ENCODE measurements around the gene SIK2.
"Not testable (repeated sequence)": the region's sequence is repeated elsewhere in the genome, so short reads cannot be mapped to it uniquely, and the experiment has no call there.

SIK2 gene

DNA sequence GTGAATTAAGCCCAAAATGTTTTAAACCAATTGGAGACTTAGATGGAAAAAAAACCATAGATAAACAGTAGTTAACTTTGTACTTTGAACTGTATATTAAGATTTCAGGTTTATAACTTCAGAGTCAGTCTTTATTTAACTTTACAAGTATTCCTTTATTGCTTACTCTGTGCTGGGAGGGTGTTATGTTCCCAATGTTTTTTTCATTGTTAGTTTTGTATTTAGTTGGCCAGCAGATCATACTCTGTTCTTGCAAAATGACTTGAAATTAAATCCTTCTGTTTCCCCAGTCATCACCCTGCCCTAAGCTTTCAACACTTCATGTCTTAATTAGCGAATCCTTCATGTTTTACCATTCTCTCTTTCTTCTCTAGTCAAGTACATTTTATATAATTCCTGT, 25.3 kb downstream of the SIK2 start:
- DNase-seq (ENCODE audit: low spot score), result no peak

DNA sequence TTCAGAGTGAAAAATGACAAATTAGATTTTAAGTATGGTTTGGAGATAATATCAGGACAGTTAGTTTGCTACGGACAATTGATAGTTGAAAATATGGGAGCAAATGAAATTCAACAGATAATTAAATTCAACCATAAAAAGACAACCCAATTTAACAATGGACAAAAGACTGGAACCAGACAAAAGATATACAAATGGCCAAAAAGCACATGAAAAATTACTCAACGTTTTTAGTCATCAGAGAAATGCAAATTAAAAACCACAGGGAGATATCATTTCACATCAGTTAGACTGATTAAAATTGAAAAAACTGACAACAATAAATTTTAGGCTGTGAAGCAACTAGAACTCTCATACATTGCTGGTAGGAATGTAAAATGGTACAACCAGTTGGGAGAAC, 27.2 kb downstream of the SIK2 start:
- no peak for DNase-seq (ENCODE audit: low spot score)

DNA sequence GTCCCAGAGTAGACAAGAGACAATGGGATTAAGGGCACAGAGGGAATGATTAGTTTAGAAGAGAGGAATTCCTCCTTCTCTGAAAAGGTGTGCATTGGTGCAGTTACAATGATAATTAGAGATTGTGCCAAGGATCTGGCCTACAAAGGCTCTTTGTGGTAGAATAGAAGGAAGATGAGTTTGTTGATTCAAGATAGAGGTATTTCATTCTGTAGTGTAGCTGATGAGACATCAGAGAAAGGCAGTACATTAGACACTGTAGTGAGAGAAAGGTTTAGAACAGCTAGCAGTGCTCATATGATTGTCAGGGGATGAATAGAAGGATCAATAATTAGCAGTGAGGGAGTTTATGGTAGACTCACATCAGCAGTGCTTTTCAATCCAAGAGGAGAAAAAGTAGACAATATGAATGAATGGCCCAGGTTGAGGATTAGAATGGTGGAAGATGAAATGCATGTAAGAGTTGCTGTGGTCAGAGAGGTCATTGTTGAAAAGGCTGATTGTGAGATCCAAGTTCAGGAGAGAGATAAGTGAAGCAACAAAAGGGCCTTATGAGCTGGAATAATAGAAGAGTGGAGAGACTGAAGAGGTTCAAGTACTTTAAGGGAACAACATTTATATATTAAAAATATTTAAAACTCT, 28.9 kb downstream of the SIK2 start:
- DNase-seq (ENCODE audit: low spot score), result no peak

DNA sequence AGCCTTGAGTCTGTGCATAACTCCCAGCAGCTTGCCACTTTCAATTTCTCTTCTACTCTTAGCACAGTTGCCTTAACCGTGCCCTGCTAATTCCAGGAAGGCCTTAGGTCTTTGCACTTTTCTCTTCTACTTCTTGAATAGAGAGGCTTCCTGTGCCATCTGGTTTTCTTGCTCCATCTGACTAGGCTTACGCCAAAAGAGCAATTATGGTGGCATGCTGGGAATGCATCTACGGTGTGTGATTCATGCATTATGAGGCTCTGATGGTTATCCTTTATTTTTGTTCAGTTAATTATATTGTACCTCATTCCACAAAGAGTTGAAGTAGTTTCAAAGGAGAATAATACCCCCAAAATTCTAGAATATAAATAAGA, 29.4 kb downstream of the SIK2 start:
- DNase-seq (ENCODE audit: low spot score), result no peak

DNA sequence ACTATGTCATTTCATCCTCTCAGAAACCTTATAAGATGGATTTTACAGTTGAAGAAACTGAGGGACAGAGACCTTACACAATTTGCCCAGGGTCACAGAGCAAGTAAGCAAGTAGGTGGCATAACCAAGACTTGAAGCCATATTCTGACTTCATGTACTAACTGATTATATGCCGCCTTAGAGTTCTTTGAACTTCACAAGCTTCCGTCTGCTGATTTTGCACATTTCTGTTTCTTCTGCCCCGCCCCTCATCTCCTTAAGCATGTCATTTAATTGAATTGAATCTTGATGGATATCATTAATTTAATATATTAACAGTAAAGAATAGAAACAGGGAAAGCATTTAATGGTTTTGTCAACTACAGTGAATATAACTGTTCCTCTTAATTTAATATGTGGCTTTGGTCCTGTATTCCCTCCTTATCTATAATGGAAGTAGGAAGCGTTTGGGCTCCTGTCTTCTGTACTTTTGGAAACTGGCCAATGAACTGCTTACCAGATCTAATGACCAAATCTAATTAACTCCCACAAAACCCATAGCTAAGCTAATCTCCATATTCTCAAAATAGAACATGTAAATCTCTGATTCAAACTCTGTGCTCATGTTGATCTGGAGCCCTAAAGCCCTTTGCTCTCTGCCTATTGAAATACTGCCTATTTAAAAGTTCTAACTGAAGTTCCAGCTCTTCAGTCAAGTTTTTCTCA, 30.4 kb downstream of the SIK2 start:
- DNase-seq (ENCODE audit: low spot score), result no peak

DNA sequence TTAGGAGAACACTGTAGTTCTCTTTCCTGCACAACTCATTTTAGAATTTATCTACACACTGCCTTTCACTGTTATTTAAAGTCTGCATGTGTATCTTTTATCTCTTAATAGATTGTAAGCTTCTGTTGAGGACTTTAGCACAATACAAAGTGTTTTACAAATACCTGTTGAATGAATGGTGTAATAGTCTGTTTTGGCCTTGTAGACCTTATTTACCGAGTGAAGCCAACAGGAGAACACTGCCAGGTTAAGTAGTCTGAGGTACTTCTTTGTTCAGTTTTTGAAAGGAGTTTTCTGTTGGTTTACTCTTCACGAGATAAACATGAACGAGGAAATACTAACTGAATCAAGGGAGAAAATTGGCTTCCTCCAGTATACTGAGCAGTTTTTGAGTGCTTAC, 31.0 kb downstream of the SIK2 start:
- no peak for DNase-seq (ENCODE audit: low spot score)

GRCh38 chr11:111633756-111634362, 31.6 kb downstream of the SIK2 start:
- DNase-seq (ENCODE audit: low spot score), result no peak

DNA sequence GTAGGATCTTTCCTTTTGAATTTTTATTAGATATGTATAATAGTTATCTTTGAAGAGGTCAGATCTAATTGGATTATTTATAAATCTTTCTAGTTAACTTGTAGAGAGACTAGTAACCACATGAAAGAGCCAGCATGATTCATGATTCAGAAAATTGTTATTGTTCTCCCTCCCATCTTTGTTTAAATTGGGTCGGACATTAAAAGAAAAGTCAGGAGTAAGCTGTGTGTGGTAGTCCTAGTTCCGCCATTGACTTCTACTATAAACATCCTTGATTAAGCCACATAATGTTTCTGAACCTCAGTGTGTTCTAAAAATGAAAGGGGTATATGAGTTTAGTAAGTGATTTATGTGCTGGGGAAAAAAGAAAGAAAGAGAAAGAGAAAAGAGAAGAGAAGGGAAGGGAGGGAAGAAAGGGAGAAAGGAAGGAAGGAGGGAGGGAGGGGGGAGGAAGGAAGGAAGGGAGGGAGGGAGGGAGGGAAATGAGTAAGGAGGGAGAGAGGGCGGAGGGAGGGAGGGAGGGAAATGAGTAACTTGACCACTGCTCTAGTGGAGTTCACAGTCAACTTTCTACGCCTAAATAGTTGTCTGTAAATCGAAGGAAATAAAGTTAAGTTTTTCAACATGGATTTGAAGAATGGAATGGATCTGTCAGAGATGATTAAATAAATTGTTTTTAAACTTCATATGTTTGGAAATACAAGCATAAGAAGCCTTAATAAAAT, 32.9 kb downstream of the SIK2 start:
- DNase-seq (ENCODE audit: low spot score), result no peak

GRCh38 chr11:111635706-111636045, 33.4 kb downstream of the SIK2 start:
- DNase-seq (ENCODE audit: low spot score), result peak; percentile 89

DNA sequence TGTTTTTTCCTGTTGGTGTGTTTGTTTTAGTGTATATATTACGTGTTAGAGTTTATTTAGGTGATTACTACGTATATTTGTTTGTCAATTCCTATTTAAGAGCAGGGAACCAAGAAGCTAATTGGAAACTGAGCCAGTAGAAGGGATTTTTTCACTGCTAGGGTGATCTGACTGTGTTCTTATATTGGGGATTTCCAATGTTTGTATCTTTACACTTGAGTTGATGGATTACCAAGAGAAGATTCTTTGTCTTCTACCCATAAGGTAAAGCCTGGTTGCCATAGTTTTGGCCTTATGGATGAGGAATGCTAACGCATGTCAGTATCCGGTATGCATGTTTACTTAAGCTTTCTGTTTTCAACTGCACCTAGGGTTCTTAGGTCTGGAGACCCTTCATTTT, 35.6 kb downstream of the SIK2 start:
- DNase-seq (ENCODE audit: low spot score), result no peak

GRCh38 chr11:111639226-111639925, 37.1 kb downstream of the SIK2 start:
- DNase-seq (ENCODE audit: low spot score), result no peak

DNA sequence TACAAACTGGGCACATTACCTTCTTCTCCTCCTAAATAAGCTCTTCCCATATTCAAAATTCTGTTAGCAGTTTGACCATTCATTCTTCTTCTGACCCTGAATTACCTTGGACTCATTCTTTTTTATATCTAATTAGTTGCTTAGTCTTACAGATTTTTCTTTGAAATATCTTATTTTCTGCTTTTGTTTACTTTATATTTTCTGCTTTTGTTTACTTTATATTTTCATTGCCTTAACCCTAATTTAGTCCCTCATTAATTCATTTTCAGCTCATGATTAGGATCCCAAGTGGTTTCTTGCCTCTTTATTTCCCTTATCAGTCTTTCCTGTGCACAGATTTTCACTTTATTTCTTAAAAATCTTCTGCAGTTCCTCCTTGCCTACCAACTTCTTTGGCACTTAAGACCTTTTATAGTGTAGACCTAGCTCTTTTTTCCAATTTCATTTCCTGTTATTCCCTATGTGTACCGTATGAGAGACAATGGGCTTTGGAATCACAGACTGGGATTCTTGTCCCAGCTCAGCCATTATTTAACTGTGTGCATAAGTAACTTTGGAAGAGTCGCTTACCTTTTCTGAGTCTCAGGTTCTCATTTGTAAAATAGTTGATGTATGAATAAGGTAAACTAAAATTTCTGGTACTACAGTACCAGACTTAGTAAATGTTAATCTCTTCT, 39.2 kb downstream of the SIK2 start:
- no peak for DNase-seq (ENCODE audit: low spot score)

DNA sequence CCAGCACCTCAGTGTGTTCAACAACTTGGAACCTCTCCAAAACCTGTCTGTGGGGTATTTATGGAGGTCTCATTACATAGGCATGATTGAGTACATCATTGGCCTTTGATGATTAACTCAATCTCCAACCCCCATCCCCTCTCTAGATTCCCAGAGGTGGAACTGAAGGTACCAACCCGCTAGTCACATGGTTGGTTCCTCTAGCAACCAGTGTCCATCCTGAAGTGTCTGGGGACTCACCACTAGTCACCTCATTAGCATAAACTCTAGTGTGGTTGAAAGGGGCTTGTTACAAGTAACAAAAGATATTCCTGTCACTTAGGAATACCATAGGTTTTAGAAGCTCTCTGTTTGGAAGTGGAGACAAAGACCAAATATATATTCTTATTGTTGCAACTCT, 40.3 kb downstream of the SIK2 start:
- DNase-seq (ENCODE audit: low spot score), result no peak

DNA sequence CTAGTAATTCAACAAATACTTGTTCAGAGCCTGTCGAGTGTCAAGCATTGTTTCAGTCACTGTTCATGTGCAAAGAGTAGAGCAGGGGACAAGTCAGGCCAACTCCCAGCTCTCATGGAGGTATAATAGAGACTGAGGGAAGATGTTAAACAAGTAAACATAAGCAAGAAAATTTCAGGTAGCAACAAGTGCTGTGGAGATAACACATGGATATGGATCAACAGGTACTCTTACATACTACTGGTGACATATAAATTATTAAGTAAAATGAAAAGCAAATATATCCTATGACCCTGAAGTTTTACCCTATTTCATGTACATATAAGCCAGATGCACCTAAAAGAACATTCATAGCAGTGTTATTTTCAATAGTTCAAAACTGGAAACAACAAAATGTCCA, 42.7 kb downstream of the SIK2 start:
- DNase-seq (ENCODE audit: low spot score), result no peak

DNA sequence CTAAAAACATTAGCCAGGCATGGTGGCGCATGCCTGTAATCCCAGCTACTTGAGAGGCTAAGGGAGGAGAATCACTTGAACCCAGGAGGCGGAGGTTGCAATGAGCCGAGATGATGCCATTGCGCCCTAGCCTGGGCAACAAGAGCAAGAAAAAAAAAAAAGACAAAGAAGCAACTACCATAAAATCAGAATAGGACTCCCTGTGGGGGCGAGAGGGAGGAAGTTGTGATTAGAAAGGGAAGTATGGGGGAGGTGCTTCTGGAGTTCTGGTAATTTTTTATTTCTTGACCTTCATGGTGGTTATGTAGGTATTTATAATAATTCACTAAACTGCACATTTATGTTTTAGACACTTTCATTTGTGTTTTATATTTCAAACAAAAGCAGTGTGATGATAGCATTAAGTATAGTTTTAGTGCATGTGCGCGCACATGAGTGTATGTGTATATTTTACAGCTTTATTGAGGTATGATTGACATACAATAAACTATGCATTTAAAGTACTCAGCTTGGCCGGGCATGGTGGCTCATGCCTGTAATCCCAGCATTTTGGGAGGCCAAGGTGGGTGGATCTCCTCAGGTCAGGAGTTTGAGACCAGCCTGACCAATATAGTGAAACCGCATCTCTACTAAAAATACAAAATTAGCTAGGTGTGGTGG, 43.5 kb downstream of the SIK2 start:
- no peak for DNase-seq (ENCODE audit: low spot score)

- DNase-seq (ENCODE audit: low spot score), result not testable (repeated sequence)
Observed at GRCh38 chr11:111651336-111651735, 49.1 kb downstream of the SIK2 start.

DNA sequence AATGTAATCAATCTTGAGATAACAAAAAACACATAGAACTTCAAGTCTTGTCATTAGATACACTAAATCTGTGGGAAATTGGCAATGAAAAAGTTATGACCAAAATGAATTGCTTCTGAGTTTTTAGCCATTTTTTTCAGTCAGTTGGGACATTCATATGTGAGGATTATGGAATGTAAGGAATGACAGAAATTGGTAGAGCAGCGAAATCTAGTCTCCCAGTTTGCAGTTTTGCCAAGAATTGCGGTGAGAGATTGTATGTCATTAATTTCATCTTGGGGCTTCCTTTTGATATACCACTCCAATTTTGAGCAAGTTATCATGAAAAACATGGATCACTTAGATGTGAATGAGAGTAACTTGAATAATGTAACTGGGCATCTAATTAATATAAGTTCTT, 49.9 kb downstream of the SIK2 start:
- DNase-seq (ENCODE audit: low spot score), result no peak

DNA sequence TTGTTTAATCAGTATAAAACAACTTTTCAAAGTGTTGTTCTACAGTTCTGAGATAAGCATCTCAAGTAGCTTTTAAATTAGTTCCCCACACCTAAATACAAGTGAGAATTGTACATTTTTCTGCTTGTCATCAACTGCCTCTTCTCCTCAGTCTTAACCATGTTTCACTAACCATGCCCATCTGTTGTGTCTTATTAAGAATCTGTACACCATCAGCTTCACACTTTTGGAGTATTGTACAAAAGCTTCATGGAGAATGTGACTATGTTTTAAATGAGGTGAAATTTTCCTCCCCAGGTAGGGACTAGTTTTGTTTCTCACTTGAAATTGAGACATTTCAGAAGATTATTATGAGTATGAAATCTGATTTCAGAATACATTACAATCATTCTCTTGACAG, 52.4 kb downstream of the SIK2 start:
- no peak for DNase-seq (ENCODE audit: low spot score)

- DNase-seq (ENCODE audit: low spot score), result no peak
Observed at GRCh38 chr11:111655924-111656323, 53.7 kb downstream of the SIK2 start.

DNA sequence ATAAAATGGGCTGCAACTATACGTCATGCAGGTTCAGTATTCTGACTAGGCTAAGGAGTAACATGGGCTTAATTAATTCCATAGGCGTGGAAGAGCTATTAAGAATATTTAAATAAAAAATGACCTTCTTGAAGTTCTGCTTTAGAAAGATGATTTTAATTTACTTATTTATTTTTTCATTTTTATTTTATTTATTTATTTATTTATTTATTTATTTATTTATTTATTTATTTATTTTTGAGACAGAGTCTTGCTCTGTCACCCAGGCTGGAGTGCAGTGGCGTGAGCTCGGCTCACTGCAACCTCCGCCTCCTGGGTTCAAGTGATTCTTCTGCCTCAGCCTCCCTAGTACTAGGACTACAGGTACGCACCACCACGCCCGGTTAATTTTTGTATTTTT, 55.7 kb downstream of the SIK2 start:
- DNase-seq (ENCODE audit: low spot score), result not testable (repeated sequence)

DNA sequence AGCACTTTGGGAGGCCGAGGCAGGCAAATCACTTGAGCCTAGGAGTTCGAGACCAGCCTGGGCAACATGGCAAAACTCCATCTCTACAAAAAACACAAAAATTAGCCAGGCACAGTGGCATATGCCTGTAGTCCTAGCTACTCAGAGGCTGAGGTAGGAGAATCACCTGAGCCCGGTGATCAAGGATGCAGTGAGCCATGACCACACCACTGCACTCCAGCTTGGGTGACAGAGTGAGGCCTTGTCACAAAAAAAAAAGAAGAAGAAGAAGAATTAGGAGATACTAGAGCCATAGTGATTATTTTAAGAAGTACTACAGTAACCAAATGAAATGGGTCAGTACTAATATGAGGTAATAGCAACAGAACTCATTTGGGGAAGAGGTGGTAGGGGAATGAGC, 56.2 kb downstream of the SIK2 start:
- not testable (repeated sequence) for DNase-seq (ENCODE audit: low spot score)
